ENCODE data around the gene ZNF282. TPM values are rescaled to one million over a fixed set of nuclear protein-coding genes. Genes with fewer than 3 reads are reported as not detected.

ZNF282 gene
- total RNA-seq, 1 donor from 2014 or later: 32.0 TPM

- Histone ChIP-seq H3K36me3 (ENCODE audit: control insufficient read depth, insufficient read depth, low read length) (no peaks in the 10 kb centered on the region), H3K27me3 (ENCODE audit: control insufficient read depth, insufficient read depth, low read length) (no peaks in the 10 kb centered on the region), H3K4me3 (ENCODE audit: low read depth, low read length) (no peak overlapping the region)
- no peak for TF ChIP-seq CTCF (IDR thresholded peaks at IDR 0.05; ENCODE audit: insufficient read depth, low read length, poor library complexity, severe bottlenecking)
- no peak for DNase-seq (ENCODE audit: low read depth)
Observed at GRCh38 chr7:149154056-149154455, 41.3 kb upstream of the ZNF282 start.

- Histone ChIP-seq H3K4me3 (ENCODE audit: low read depth, low read length) (no peak overlapping the region), H3K36me3 (ENCODE audit: control insufficient read depth, insufficient read depth, low read length) (no peaks in the 10 kb centered on the region), H3K27me3 (ENCODE audit: control insufficient read depth, insufficient read depth, low read length) (no peaks in the 10 kb centered on the region)
- no peak for TF ChIP-seq CTCF (IDR thresholded peaks at IDR 0.05; ENCODE audit: insufficient read depth, low read length, poor library complexity, severe bottlenecking)
- DNase-seq (ENCODE audit: low read depth): no peak
Observed at GRCh38 chr7:149156898-149157297, 38.4 kb upstream of the ZNF282 start.

- H3K4me3 ChIP-seq (ENCODE audit: low read depth, low read length): no peak overlapping the region
- no peak for DNase-seq (ENCODE audit: low read depth)
- TF ChIP-seq CTCF (IDR thresholded peaks at IDR 0.05; ENCODE audit: insufficient read depth, low read length, poor library complexity, severe bottlenecking): no peak
- peaks cover 1% of the 10 kb centered on the region for H3K36me3 ChIP-seq (ENCODE audit: control insufficient read depth, insufficient read depth, low read length)
- no peaks in the 10 kb centered on the region for H3K27me3 ChIP-seq (ENCODE audit: control insufficient read depth, insufficient read depth, low read length)
Observed at GRCh38 chr7:149161241-149161848, 34.0 kb upstream of the ZNF282 start.

GRCh38 chr7:149166142-149166541 lies 29.2 kb upstream of the ZNF282 start:
- H3K4me3 ChIP-seq (ENCODE audit: low read depth, low read length): no peak overlapping the region
- no peak for DNase-seq (ENCODE audit: low read depth)
- H3K27me3 ChIP-seq (ENCODE audit: control insufficient read depth, insufficient read depth, low read length): no peaks in the 10 kb centered on the region
- peaks cover 1% of the 10 kb centered on the region for H3K36me3 ChIP-seq (ENCODE audit: control insufficient read depth, insufficient read depth, low read length)
- no peak for TF ChIP-seq CTCF (IDR thresholded peaks at IDR 0.05; ENCODE audit: insufficient read depth, low read length, poor library complexity, severe bottlenecking)

GRCh38 chr7:149166630-149167352 lies 28.6 kb upstream of the ZNF282 start:
- H3K36me3 ChIP-seq (ENCODE audit: control insufficient read depth, insufficient read depth, low read length): peaks cover 1% of the 10 kb centered on the region
- no peaks in the 10 kb centered on the region for H3K27me3 ChIP-seq (ENCODE audit: control insufficient read depth, insufficient read depth, low read length)
- no peak for DNase-seq (ENCODE audit: low read depth)
- H3K4me3 ChIP-seq (ENCODE audit: low read depth, low read length): no peak overlapping the region
- TF ChIP-seq CTCF (IDR thresholded peaks at IDR 0.05; ENCODE audit: insufficient read depth, low read length, poor library complexity, severe bottlenecking): no peak
